GM23338 (cell line): ENCODE results near the gene FAM174C. TPM values are rescaled to one million over a fixed set of nuclear protein-coding genes. Genes with fewer than 3 reads are reported as not detected.
A peak's percentile ranks its signal among the peaks of the same experiment; 100 is the strongest.

Experiments used
- ATAC-seq: fragments of 200-7000 bp; cut with Tn5 transposase; 3 replicates; pipeline ENCODE4 v1.9.1; 2020
- DNase-seq: peaks from one replicate; pipeline ENCODE4 v3.0.0-alpha.2; 2015; ENCODE audit warnings: low spot score
- H2AFZ ChIP-seq: fragments of 200-600 bp; sonication (generic); 2 replicates; pipeline ENCODE4 v1.8.0; 2016; ENCODE audit warnings: antibody characterized with exemption, mild to moderate bottlenecking, moderate library complexity
- H3F3A ChIP-seq: fragments of 200-600 bp; sonication (generic); replicated peaks from 2 replicates; pipeline ENCODE4 v1.8.0; 2017; ENCODE audit warnings: antibody characterized with exemption, mixed run types, low read depth
- H3K27ac ChIP-seq: fragments of 200-600 bp; sonication (generic); 2 replicates; pipeline ENCODE4 v1.6.1; 2016; ENCODE audit warnings: low read depth
- H3K27me3 ChIP-seq: fragments of 200-600 bp; sonication (generic); 2 replicates; pipeline ENCODE4 v1.8.0; 2016; ENCODE audit warnings: mild to moderate bottlenecking, mixed run types, moderate library complexity; ENCODE audit not compliant: insufficient read depth
- H3K36me3 ChIP-seq: fragments of 200-600 bp; sonication (generic); 2 replicates; pipeline ENCODE4 v1.8.0; 2016; ENCODE audit warnings: mild to moderate bottlenecking; ENCODE audit not compliant: insufficient read depth
- H3K4me1 ChIP-seq: fragments of 200-600 bp; sonication (generic); 2 replicates; pipeline ENCODE4 v1.8.0; 2016; ENCODE audit warnings: mild to moderate bottlenecking, moderate library complexity; ENCODE audit not compliant: insufficient read depth
- H3K4me2 ChIP-seq: fragments of 200-600 bp; sonication (generic); 2 replicates; pipeline ENCODE4 v1.7.1; 2017; ENCODE audit warnings: mixed run types
- H3K4me3 ChIP-seq: fragments of 200-600 bp; sonication (generic); 2 replicates; pipeline ENCODE4 v1.6.1; 2016; ENCODE audit warnings: mixed run types
- H3K79me2 ChIP-seq: fragments of 200-600 bp; sonication (generic); replicated peaks from 2 replicates; pipeline ENCODE4 v1.8.0; 2017; ENCODE audit warnings: mild to moderate bottlenecking; ENCODE audit not compliant: insufficient read depth
- H3K9me2 ChIP-seq: fragments of 200-600 bp; sonication (generic); 2 replicates; pipeline ENCODE4 v1.8.0; 2017; ENCODE audit not compliant: insufficient read depth
- H4K20me1 ChIP-seq: fragments of 200-600 bp; sonication (generic); replicated peaks from 2 replicates; pipeline ENCODE4 v1.8.0; 2017; ENCODE audit warnings: mild to moderate bottlenecking; ENCODE audit not compliant: insufficient read depth
- H3K27ac Mint-ChIP-seq: 2 replicates; pipeline ENCODE4 v1.8.0; 2020; ENCODE audit warnings: inconsistent platforms, mild to moderate bottlenecking, moderate library complexity, mixed read lengths
- H3K27me3 Mint-ChIP-seq: 3 replicates; pipeline ENCODE4 v1.8.0; 2022; ENCODE audit warnings: low read depth, mild to moderate bottlenecking, moderate library complexity, mixed read lengths, inconsistent platforms; ENCODE audit not compliant: insufficient read depth, poor library complexity
- H3K36me3 Mint-ChIP-seq: 3 replicates; pipeline ENCODE4 v1.8.0; 2021; ENCODE audit warnings: low read depth, mild to moderate bottlenecking, inconsistent platforms, moderate library complexity, mixed read lengths
- H3K4me1 Mint-ChIP-seq: 3 replicates; pipeline ENCODE4 v1.8.0; 2020; ENCODE audit warnings: mild to moderate bottlenecking, inconsistent platforms, mixed read lengths
- H3K4me3 Mint-ChIP-seq: 3 replicates; pipeline ENCODE4 v1.8.0; 2021; ENCODE audit warnings: moderate library complexity, mild to moderate bottlenecking, inconsistent platforms, mixed read lengths
- H3K9me3 Mint-ChIP-seq: 3 replicates; pipeline ENCODE4 v1.8.0; 2020; ENCODE audit warnings: moderate library complexity, mild to moderate bottlenecking, inconsistent platforms, mixed read lengths
- CREB1 ChIP-seq: fragments of 250-450 bp; sonication (Bioruptor Pico); IDR thresholded peaks from 2 replicates; pipeline ENCODE4 v1.5.0; 2020; ENCODE audit warnings: low read depth, mild to moderate bottlenecking, moderate library complexity
- CTCF ChIP-seq, 2 experiments: fragments of 200-600 bp in 1 of 2; sonication (generic) in 1 of 2; conservative IDR thresholded peaks; 2 replicates each; pipeline versions ENCODE4 v1.5.1 to v1.6.1; 2016 to 2017; ENCODE audit warnings: antibody characterized with exemption in 2 of 2, low read depth in 2 of 2, mild to moderate bottlenecking in 2 of 2, moderate library complexity in 1 of 2
- ETS1 ChIP-seq: IDR thresholded peaks from 2 replicates; pipeline ENCODE4 v1.6.1; 2016; ENCODE audit warnings: antibody characterized with exemption
- EZH2 ChIP-seq: fragments of 200-600 bp; sonication (generic); IDR thresholded peaks from one replicate; pipeline ENCODE4 v1.8.0; 2017; ENCODE audit warnings: antibody characterized with exemption, mild to moderate bottlenecking, low read depth; ENCODE audit not compliant: unreplicated experiment
- EZH2phosphoT487 ChIP-seq: fragments of 200-600 bp; sonication (generic); IDR thresholded peaks from one replicate; pipeline ENCODE4 v1.8.1; 2018; ENCODE audit warnings: antibody characterized with exemption; ENCODE audit not compliant: unreplicated experiment
- JUNB ChIP-seq: IDR thresholded peaks from one replicate; pipeline ENCODE4 v1.6.1; 2016; ENCODE audit warnings: antibody characterized with exemption; ENCODE audit not compliant: unreplicated experiment
- NANOG ChIP-seq: IDR thresholded peaks from 2 replicates; pipeline ENCODE4 v1.6.1; 2016; ENCODE audit warnings: antibody characterized with exemption, borderline replicate concordance
- POLR2AphosphoS5 ChIP-seq: IDR thresholded peaks from 2 replicates; pipeline ENCODE4 v1.6.1; 2016; ENCODE audit warnings: antibody characterized with exemption, low read depth
- REST ChIP-seq: IDR thresholded peaks from one replicate; pipeline ENCODE4 v1.6.1; 2018; ENCODE audit warnings: antibody characterized with exemption; ENCODE audit not compliant: unreplicated experiment
- STAT1 ChIP-seq: IDR thresholded peaks from one replicate; pipeline ENCODE4 v1.6.1; 2016; ENCODE audit warnings: antibody characterized with exemption; ENCODE audit not compliant: unreplicated experiment
- ZNF114 ChIP-seq: fragments of 250-450 bp; sonication (Bioruptor Pico); IDR thresholded peaks from 2 replicates; pipeline ENCODE4 v1.5.0; 2020; ENCODE audit warnings: mild to moderate bottlenecking, moderate library complexity
- ZNF331 ChIP-seq: fragments of 250-450 bp; sonication (Bioruptor Pico); IDR thresholded peaks from 2 replicates; pipeline ENCODE4 v1.5.0; 2020; ENCODE audit warnings: low read depth, mild to moderate bottlenecking, moderate library complexity
- ZNF462 ChIP-seq: fragments of 250-450 bp; sonication (Bioruptor Pico); IDR thresholded peaks from 2 replicates; pipeline ENCODE4 v1.5.0; 2020; ENCODE audit warnings: mild to moderate bottlenecking, moderate library complexity
- polyA plus RNA-seq: library from polyadenylated mRNA; unstranded; fragments of >200 nt; fragmentation: Nextera tagmentation; extraction: Ambion mirVana; gene quantifications from 2 replicates; pipeline ENCODE4 v1.2.1, GENCODE V29; 2016
- total RNA-seq: library from RNA; depleted of rRNA; stranded (reverse); fragments of >200 nt; shearing (Covaris generic); gene quantifications from 2 replicates; pipeline ENCODE4 v1.2.3, GENCODE V29; 2014

FAM174C gene
- total and polyA plus RNA-seq, 2 experiments from 2014 or later, result 60.4 to 68.0 TPM

- no peaks in the 10 kb centered on the region for H3K9me3 Mint-ChIP-seq
- TF ChIP-seq EZH2phosphoT487 (no peak), EZH2 (no peak), CTCF (conservative IDR thresholded peaks at IDR 0.05; ENCODE audit: low read depth in 2 of 2) (no peak), STAT1 (no peak), POLR2AphosphoS5 (no peak), ZNF114 (no peak), ZNF462 (CRISPR knock-in tag) (no peak), CREB1 (no peak), NANOG (no peak), JUNB (no peak), REST (no peak), ZNF331 (CRISPR knock-in tag) (no peak), ETS1 (no peak)
- no peaks in the 10 kb centered on the region for H3K4me1 ChIP-seq
- no peak overlapping the region for H3K27ac Mint-ChIP-seq
- no peaks in the 10 kb centered on the region for H3K36me3 ChIP-seq
- no peak overlapping the region for H3K27ac ChIP-seq
- peaks cover 2% of the 10 kb centered on the region; the same call in 1 of the 3 replicates for H3K4me1 Mint-ChIP-seq
- DNase-seq (peak; percentile 65), ATAC-seq (peak; percentile 67)
- H3K4me3 Mint-ChIP-seq, result peak overlapping the region; percentile 70
- H3K36me3 Mint-ChIP-seq, result no peaks in the 10 kb centered on the region
- peaks cover 7% of the 10 kb centered on the region for H3K27me3 Mint-ChIP-seq
- H3K9me2 ChIP-seq, result no peaks in the 10 kb centered on the region
- H3K4me3 ChIP-seq, result peak overlapping the region; percentile 64
- peaks cover 4% of the 10 kb centered on the region; the same call in 1 of the 2 replicates for H3K27me3 ChIP-seq
- no peaks in the 10 kb centered on the region for H4K20me1 ChIP-seq
- peak overlapping the region; percentile 83 for H2AFZ ChIP-seq
- peak overlapping the region; percentile 90 for H3K4me2 ChIP-seq
- H3K79me2 ChIP-seq, result no peaks in the 10 kb centered on the region
- H3F3A ChIP-seq, result peaks cover 5% of the 10 kb centered on the region; the same call in 1 of the 2 replicates
Measured at GRCh38 chr19:1295169-1296012, 20.1 kb downstream of the FAM174C start.
